Caki2 (cell line): ENCODE results near the gene RTL10. TPM values are rescaled to one million over a fixed set of nuclear protein-coding genes. Genes with fewer than 3 reads are reported as not detected.
"Not testable (repeated sequence)": the region's sequence is repeated elsewhere in the genome, so short reads cannot be mapped to it uniquely, and the experiment has no call there.

Experiments used
- DNase-seq: peaks from one replicate; pipeline ENCODE4 v3.0.0-alpha.2; 2015; ENCODE audit warnings: low read depth
- in situ Hi-C: cut with HindIII; loops from 2 replicates; pipeline ENCODE4 v1.10.0; 2016; ENCODE audit warnings: low sequenced_read_pairs, low pct_unique_long_range_greater_than_20kb, mixed read lengths
- total RNA-seq: library from RNA; depleted of rRNA; stranded (reverse); fragments of >200 nt; shearing (Covaris generic); gene quantifications from 2 replicates; pipeline ENCODE4 v1.2.3, GENCODE V29; 2014; ENCODE audit warnings: low replicate concordance

RTL10 gene
- total RNA-seq, 1 experiment from 2014 or later: 4.2 TPM

GRCh38 chr22:19840059-19840458, 14.6 kb downstream of the RTL10 start:
- no peak for DNase-seq
- in situ Hi-C loops: no loop called here

- in situ Hi-C loops: loop anchor here (10.0 kb wide), 1 partner anchor 83 kb away; no protein-coding TSS in a partner anchor
- no peak for DNase-seq
Observed at GRCh38 chr22:19837915-19838314, 16.8 kb downstream of the RTL10 start.

GRCh38 chr22:19836512-19836911, 18.2 kb downstream of the RTL10 start:
- DNase-seq: no peak
- in situ Hi-C loops: loop anchor here (10.0 kb wide), 1 partner anchor 82 kb away; no protein-coding TSS in a partner anchor

- DNase-seq: no peak
- in situ Hi-C loops: loop anchor here (10.0 kb wide), 1 partner anchor 80 kb away; no protein-coding TSS in a partner anchor
Observed at GRCh38 chr22:19834599-19834998, 20.1 kb downstream of the RTL10 start.

- in situ Hi-C loops: loop anchor here (10.0 kb wide), 1 partner anchor 79 kb away; no protein-coding TSS in a partner anchor
- not testable (repeated sequence) for DNase-seq
Observed at GRCh38 chr22:19833327-19833726, 21.3 kb downstream of the RTL10 start.

GRCh38 chr22:19832476-19833108, 22.1 kb downstream of the RTL10 start:
- DNase-seq: no peak
- in situ Hi-C loops: loop anchor here (10.0 kb wide), 1 partner anchor 78 kb away; no protein-coding TSS in a partner anchor

- in situ Hi-C loops: loop anchor here (10.0 kb wide), 1 partner anchor 77 kb away; no protein-coding TSS in a partner anchor
- DNase-seq: not testable (repeated sequence)
Observed at GRCh38 chr22:19831979-19832378, 22.7 kb downstream of the RTL10 start.

- DNase-seq: no peak
- in situ Hi-C loops: loop anchor here (10.0 kb wide), 1 partner anchor 76 kb away; no protein-coding TSS in a partner anchor
Observed at GRCh38 chr22:19831016-19831415, 23.7 kb downstream of the RTL10 start.

- no peak for DNase-seq
- in situ Hi-C loops: no loop called here
Observed at GRCh38 chr22:19828035-19828401, 26.7 kb downstream of the RTL10 start.

GRCh38 chr22:19827341-19828034, 27.2 kb downstream of the RTL10 start:
- in situ Hi-C loops: no loop called here
- DNase-seq: no peak

- in situ Hi-C loops: no loop called here
- no peak for DNase-seq
Observed at GRCh38 chr22:19826619-19826950, 28.1 kb downstream of the RTL10 start.

- in situ Hi-C loops: no loop called here
- DNase-seq: no peak
Observed at GRCh38 chr22:19825904-19826618, 28.6 kb downstream of the RTL10 start.

- in situ Hi-C loops: no loop called here
- DNase-seq: no peak
Observed at GRCh38 chr22:19824926-19825339, 29.7 kb downstream of the RTL10 start.

GRCh38 chr22:19824212-19824925, 30.3 kb downstream of the RTL10 start:
- in situ Hi-C loops: no loop called here

GRCh38 chr22:19823902-19824211, 30.8 kb downstream of the RTL10 start:
- in situ Hi-C loops: no loop called here
- DNase-seq: no peak

More at GRCh38 chr22:19824212-19824925, 30.3 kb downstream of the RTL10 start:
- DNase-seq: no peak

- in situ Hi-C loops: no loop called here
- DNase-seq: no peak
Observed at GRCh38 chr22:19823191-19823901, 31.3 kb downstream of the RTL10 start.

GRCh38 chr22:19822301-19823117, 32.2 kb downstream of the RTL10 start:
- in situ Hi-C loops: no loop called here

More at GRCh38 chr22:19822301-19823117, 32.2 kb downstream of the RTL10 start:
- no peak for DNase-seq
